Panc1 (cell line): ENCODE results near the gene SHISA9. TPM values are rescaled to one million over a fixed set of nuclear protein-coding genes. Genes with fewer than 3 reads are reported as not detected.

ENCODE experiments used
- ATAC-seq: fragments of 200-7000 bp; cut with Tn5 transposase; 2 replicates; pipeline ENCODE4 v1.9.1; 2020; ENCODE audit warnings: mild to moderate bottlenecking, moderate library complexity
- BruUV-seq: library from RNA; stranded (reverse); fragments of 400-500 nt; replicated peaks from 2 replicates; lab custom pipeline; 2021; lab: Mats Ljungman, UMichigan
- CTCF ChIA-PET: fragments of 300-600 bp; sonication (Branson Sonifier 250); formaldehyde crosslinking; loops from one replicate; lab custom pipeline; 2022; ENCODE audit warnings: antibody characterized with exemption; lab: Charles Lee
- POLR2A ChIA-PET: fragments of 300-600 bp; sonication (Branson Sonifier 250); formaldehyde crosslinking; loops from one replicate; lab custom pipeline; 2022; ENCODE audit warnings: antibody characterized with exemption; lab: Charles Lee
- DNase-seq: peaks from one replicate; pipeline ENCODE4 v3.0.0-alpha.2; 2010; ENCODE audit warnings: low read depth, low spot score
- H3K27ac ChIP-seq: 2 replicates; pipeline ENCODE4 v1.5.1; 2011; ENCODE audit warnings: mild to moderate bottlenecking, low read length, inconsistent platforms
- H3K27me3 ChIP-seq: fragments of 200-500 bp; sonication (Bioruptor generic); 2 replicates; pipeline ENCODE4 v1.6.0; 2014; ENCODE audit warnings: low read length, inconsistent platforms; ENCODE audit not compliant: control insufficient read depth, insufficient read depth
- H3K36me3 ChIP-seq: fragments of 200-500 bp; sonication (Bioruptor generic); 2 replicates; pipeline ENCODE4 v1.5.1; 2014; ENCODE audit warnings: inconsistent platforms, mild to moderate bottlenecking, low read length, moderate library complexity; ENCODE audit not compliant: control insufficient read depth, insufficient read depth
- H3K4me1 ChIP-seq: 2 replicates; pipeline ENCODE4 v1.5.1; 2011; ENCODE audit warnings: inconsistent platforms, mild to moderate bottlenecking, low read length, moderate library complexity; ENCODE audit not compliant: control insufficient read depth, insufficient read depth
- H3K4me3 ChIP-seq, 2 experiments: 2 replicates each; pipeline ENCODE4 v1.5.1; 2011 to 2012; ENCODE audit warnings: low read depth in 2 of 2, low read length in 2 of 2, mild to moderate bottlenecking in 2 of 2, inconsistent platforms in 1 of 2, moderate library complexity in 1 of 2
- H3K9me3 ChIP-seq: fragments of 200-500 bp; sonication (Bioruptor generic); 2 replicates; pipeline ENCODE4 v1.5.1; 2014; ENCODE audit warnings: low read depth, mild to moderate bottlenecking, inconsistent platforms, low read length, moderate library complexity; ENCODE audit not compliant: control insufficient read depth, insufficient read depth
- CTCF ChIP-seq: fragments of 450-650 bp; IDR thresholded peaks from 2 replicates; pipeline ENCODE4 v1.5.1; 2017; ENCODE audit warnings: mild to moderate bottlenecking
- POLR2AphosphoS5 ChIP-seq: IDR thresholded peaks from 2 replicates; pipeline ENCODE4 v1.6.1; 2012; ENCODE audit warnings: mild to moderate bottlenecking, low read depth, low read length, moderate library complexity
- SIN3A ChIP-seq: IDR thresholded peaks from 2 replicates; pipeline ENCODE4 v1.6.1; 2012; ENCODE audit warnings: low read depth, mild to moderate bottlenecking, low read length, moderate library complexity, borderline replicate concordance; ENCODE audit not compliant: insufficient read depth
- TCF7L2 ChIP-seq: IDR thresholded peaks from 2 replicates; pipeline ENCODE4 v1.6.1; 2011; ENCODE audit warnings: mild to moderate bottlenecking, low read depth, low read length, inconsistent platforms
- in situ Hi-C: cut with HindIII; loops from 2 replicates; pipeline ENCODE4 v1.10.0; 2016; ENCODE audit warnings: low sequenced_read_pairs, low pct_unique_long_range_greater_than_20kb
- intact Hi-C: fragments of 100-400 bp; cut with micrococcal nuclease; formaldehyde crosslinking; loops from one replicate; pipeline ENCODE4 v1.10.0; 2022; ENCODE audit not compliant: unreplicated experiment
- total RNA-seq: library from RNA; stranded (reverse); gene quantifications from one replicate; pipeline ENCODE4 v1.2.1, GENCODE V29; 2021; ENCODE audit not compliant: unreplicated experiment
- TF ChIP-seq, protein P1 (sequence below), 2 experiments: IDR thresholded peaks; 2 replicates each; pipeline ENCODE4 v1.6.1; 2011 to 2012; ENCODE audit warnings: low read depth in 2 of 2, control low read depth in 1 of 2, low read length in 1 of 2, mild to moderate bottlenecking in 1 of 2, moderate library complexity in 1 of 2; ENCODE audit not compliant: insufficient read depth in 1 of 2

The SHISA9 gene
- total RNA-seq, 1 experiment from 2014 or later: 0.10 TPM

DNA sequence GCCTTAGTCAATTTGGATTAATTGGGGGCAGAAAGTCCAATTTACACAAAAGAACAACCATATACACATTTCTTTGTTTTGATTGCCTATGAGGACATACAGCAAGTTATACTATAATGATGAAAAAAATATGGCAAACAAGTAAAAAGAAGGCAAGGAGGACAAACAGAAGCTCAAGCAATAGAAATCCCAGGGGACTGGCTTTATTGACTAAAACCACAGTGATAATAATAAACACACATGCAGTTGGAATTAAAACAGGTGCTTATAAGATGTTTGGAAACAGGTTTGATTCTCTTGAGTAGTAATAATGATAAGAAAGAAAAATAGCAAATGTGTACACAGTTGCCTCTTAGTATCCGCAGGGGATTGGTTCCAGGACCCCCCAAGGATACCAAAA lies 176.4 kb downstream of the SHISA9 start:
- ChIA-PET POLR2A (no interaction called here), CTCF (no interaction called here)
- no peak for ATAC-seq
- no peaks in the 10 kb centered on the region for H3K27me3 ChIP-seq
- TF ChIP-seq TCF7L2 (no peak), SIN3A (no peak), CTCF (no peak), POLR2AphosphoS5 (no peak)
- TF ChIP-seq, protein P1, sequence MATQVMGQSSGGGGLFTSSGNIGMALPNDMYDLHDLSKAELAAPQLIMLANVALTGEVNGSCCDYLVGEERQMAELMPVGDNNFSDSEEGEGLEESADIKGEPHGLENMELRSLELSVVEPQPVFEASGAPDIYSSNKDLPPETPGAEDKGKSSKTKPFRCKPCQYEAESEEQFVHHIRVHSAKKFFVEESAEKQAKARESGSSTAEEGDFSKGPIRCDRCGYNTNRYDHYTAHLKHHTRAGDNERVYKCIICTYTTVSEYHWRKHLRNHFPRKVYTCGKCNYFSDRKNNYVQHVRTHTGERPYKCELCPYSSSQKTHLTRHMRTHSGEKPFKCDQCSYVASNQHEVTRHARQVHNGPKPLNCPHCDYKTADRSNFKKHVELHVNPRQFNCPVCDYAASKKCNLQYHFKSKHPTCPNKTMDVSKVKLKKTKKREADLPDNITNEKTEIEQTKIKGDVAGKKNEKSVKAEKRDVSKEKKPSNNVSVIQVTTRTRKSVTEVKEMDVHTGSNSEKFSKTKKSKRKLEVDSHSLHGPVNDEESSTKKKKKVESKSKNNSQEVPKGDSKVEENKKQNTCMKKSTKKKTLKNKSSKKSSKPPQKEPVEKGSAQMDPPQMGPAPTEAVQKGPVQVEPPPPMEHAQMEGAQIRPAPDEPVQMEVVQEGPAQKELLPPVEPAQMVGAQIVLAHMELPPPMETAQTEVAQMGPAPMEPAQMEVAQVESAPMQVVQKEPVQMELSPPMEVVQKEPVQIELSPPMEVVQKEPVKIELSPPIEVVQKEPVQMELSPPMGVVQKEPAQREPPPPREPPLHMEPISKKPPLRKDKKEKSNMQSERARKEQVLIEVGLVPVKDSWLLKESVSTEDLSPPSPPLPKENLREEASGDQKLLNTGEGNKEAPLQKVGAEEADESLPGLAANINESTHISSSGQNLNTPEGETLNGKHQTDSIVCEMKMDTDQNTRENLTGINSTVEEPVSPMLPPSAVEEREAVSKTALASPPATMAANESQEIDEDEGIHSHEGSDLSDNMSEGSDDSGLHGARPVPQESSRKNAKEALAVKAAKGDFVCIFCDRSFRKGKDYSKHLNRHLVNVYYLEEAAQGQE (IDR thresholded peaks at IDR 0.05; ENCODE audit: insufficient read depth in 1 of 2, low read depth in 2 of 2, low read length in 1 of 2): no peak
- H3K4me1 ChIP-seq: no peaks in the 10 kb centered on the region
- H3K9me3 ChIP-seq: no peaks in the 10 kb centered on the region
- in situ Hi-C loops: no loop called here
- no TSS peak for BruUV-seq
- no peak overlapping the region for H3K4me3 ChIP-seq
- no peaks in the 10 kb centered on the region for H3K36me3 ChIP-seq
- H3K27ac ChIP-seq: no peak overlapping the region
- intact Hi-C loops: no loop called here
- DNase-seq: no peak

- Histone ChIP-seq H3K36me3 (no peaks in the 10 kb centered on the region), H3K4me3 (no peak overlapping the region), H3K4me1 (no peaks in the 10 kb centered on the region), H3K9me3 (no peaks in the 10 kb centered on the region), H3K27me3 (no peaks in the 10 kb centered on the region), H3K27ac (no peak overlapping the region)
- TF ChIP-seq POLR2AphosphoS5 (no peak), CTCF (no peak), SIN3A (no peak)
- TF ChIP-seq, protein P1 (IDR thresholded peaks at IDR 0.05; ENCODE audit: insufficient read depth in 1 of 2, low read depth in 2 of 2, low read length in 1 of 2): no peak
- CTCF ChIA-PET: no interaction called here
- in situ Hi-C loops (no loop called here), intact Hi-C loops (no loop called here)
- POLR2A ChIA-PET: no interaction called here
- ATAC-seq (no peak), DNase-seq (no peak)
- BruUV-seq: no TSS peak
Observed at GRCh38 chr16:13080531-13080930, 179.1 kb downstream of the SHISA9 start.
